Measurements from ENCODE around the gene PPAN.

PPAN gene

DNA sequence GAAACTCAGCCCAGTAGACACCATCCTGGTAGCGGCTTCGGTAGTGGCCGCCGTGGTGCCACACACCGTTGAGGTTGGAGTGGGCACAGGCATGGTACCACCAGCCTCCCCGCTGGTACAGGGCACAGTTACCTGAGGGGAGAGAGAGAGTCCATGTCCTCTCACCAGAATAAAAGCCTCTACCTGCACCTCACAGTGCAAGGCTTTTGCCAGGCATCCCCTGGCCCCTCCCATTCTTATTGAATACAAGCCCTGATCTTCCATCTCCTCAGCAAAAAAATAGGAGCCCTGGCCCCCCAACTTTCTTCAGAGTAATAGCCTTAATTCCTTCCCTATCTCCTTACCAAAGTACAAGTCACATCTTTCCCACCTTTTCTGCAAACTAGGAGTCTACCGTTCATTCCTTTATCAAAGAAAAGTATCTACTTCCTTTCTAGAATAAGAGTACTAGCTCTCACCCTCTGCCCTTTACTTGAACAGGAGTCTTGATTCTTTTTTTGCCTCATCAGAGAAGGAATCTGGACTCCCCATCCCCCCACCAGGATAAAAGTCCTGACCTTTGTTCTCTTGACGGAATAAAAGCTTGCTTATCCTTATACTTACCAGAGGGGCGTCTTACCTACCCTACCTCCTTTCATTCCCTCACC lies 13.4 kb upstream of the PPAN start:
- no peak for DNase-seq

DNA sequence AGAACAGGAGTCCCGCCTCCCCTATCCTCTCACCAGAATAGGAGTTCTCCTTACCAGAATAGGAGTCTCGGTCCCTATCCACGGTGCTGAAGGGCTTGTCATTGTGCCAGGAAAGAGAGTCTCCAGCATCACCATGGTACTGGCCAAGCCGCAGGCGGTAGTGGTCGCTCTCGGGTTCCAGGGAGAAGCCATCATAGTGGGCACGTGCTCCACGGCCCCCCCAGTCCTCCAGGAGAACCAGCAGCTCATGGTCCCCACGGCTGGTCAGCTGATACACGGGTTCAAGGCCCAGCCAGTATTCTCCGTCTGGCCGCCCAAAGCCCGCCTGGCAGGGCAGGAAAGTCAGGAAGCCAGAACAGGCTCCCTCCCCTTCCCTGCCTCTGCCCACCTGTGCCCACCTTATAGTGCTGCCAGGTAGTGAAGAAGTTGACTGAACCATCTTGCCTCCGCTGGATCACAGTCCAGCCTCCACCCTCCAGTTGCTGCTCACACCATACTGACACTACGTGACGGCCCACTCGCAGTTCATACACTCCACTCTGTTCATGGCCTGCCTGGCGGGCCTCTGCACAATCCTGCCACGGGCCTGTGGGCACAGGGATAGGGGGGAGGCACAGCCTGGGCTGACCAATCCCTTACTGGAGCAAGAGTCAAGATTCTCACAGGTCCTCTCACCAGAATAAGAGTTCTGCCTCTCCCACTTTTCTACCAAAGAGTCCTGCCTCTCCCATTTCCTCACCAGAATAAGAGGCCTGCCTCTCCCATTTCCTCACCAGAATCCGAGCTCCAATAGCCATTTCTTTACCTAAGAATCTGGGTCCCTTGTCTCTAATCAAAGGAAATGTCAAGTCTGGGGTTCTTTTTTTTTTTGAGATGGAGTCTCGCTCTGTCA lies 12.6 kb upstream of the PPAN start:
- no peak for DNase-seq

DNA sequence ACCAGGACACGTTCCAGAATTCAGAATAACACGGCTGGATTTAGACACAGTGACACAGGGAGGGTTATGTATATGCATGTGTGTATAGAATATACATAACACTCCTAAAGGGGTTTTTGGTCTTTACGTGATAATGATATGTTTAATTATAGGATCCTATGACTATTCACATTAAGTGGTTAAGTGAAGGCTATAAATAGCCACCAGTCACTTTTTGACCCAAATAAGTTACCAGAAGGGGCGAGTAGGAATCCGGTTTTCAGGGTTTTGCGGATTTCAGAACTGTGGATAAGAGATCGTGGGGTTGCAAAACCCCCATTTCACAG lies 10.6 kb upstream of the PPAN start:
- no peak for DNase-seq

DNA sequence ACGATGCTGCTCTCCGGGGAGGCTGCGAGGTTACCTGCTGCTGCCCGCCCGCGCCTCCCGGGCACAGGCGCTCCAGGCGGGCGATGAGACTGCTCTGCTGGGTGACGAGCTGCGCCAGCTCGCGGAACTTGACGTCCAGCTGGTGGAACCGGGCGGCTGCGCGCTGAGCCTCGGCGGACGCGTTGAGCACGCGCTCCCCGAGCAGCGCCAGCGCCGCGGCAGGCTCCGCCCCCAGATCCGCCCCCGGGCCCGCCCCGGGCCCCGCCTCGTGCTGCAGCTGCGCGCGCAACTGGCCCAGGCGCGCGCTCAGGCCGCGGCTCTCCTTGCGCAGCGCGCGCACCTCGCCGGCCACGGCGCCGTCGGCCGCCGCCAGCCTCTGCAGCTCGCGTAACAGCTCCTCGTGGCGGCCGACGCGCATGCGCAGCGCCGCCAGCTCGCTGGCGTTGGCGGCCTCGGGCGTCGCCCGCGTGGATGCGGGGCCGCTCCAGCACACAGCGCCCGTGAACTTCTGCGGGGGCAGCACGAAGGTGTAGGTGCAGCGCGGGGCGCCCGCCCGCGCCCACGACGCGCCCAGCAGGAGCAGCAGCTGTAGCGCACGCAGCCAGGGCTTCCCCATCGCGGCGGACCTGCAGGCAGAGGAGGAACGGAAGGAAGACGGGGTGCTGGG lies 10.1 kb upstream of the PPAN start:
- DNase-seq: peak; percentile 88

DNA sequence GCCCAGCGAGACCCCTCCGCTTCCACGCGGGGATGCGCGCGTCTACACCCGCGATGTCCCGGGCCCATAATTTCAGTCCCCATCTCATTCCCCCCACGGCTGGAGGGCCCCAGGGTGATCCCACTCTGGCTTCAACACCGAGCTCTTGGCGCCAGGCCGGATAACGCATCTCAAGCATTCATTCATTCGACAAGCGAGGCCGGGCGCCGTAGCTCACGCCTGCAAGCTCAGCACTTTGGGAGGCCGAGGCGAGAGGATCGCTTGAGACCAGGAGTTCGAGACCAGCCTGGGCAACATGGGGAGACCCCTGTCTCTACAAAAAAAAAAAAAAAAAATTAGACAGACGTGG lies 9.6 kb upstream of the PPAN start:
- DNase-seq: no peak

DNA sequence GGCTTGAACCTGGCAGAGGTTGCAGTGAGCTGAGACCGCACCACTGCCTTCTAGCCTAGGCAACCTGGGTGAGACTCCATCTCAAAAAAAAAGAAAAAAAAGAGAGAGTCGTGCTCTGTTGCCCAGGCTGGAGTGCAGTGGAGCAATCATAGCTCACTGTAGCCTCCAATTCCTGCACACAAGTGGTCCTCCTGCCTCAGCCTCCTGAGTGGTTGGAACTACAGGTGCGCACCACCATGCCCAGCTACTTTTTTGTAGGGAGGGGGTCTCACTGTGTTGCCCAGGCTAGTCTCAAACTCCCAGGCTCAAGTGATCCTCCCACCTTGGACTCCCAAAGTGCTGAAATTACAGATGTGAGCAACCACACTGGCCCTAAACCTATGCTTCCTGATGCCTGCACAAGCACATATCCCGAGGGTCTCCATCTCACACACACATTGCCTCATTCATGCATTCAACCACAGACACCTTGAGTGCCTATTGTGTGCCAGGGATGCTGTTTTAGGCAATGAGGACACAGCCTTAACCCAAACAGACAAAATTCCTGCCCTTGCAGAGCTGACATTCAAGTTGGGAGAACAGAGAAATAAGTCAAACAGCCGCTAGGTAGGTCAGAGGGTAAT lies 5.9 kb upstream of the PPAN start:
- no peak for DNase-seq

DNA sequence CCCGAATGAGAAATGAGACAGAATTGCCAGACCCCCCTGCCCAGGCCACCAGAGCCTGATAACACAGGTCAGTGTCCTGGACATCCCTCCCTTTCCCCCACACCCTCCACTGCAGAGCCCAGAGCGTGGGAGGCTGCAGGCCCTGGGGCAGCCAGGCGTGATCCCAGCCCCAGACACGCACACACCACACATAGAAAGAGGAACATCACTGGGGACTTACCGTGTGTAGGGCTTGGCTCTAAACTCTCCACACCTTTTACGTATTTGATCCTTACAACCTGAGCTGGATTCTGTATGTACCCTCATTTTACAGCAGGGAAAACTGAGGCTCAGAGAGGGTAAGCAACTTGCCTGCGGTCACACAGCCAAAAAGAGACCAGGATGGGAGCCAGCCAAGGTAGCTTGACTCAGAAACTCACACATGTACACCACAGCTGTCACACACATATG lies 3.4 kb upstream of the PPAN start:
- no peak for DNase-seq

DNA sequence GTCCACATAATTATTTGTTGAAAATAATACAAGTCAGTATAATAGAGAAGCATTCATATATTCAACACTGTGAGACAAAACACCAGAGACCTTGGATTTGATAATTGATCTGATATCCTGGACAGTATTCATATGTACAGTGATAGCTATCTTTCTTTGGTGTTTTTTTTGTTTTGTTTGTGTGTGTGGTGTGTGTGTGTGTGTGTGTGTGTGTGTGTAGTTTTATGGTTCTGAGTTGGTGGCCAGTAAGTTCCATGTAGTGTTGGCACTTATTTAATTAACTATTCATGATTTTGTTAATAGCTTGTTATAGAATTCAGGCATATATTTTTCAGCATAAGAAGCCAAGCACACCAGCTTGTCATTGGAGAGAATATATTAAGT lies 2.0 kb upstream of the PPAN start:
- no peak for DNase-seq

DNA sequence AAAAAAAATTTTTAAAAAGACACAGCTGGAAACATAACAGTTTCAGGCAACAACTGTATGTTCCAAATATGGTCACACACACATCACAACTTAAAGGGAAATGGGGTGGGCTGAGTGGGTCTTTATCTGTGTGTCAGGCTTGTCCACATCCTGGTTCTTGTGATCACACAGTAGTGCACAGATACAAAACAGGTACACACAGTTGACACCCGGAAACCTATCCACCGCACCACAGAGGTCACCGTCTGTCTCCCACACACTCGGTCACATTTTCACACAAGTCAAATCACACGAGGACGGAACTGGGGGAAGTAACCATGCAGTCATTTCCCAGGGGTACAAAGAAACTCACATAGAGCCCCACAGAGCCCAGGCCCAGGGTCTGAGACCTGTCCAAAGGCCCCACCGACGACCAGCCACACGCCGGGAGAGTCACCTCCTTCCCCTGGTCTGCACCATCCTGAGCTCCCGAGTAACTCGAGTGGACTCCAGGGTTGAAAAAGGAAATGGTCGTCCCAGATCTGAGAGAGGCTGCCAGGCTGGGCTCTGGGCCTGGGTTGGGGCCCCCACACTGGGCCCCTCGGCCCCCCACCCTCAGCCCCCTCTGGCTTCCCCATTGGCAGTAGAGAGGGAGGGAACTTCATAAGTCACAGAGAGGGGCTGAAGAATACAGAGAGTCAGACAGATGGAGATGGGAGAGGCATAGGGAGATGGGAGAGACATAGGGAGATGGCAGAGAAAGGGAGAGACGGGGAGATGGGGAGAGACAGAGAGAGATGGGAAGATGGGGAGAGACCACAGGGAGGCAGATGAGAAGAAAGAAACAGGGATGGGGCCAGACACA lies 1.3 kb upstream of the PPAN start:
- DNase-seq: no peak

DNA sequence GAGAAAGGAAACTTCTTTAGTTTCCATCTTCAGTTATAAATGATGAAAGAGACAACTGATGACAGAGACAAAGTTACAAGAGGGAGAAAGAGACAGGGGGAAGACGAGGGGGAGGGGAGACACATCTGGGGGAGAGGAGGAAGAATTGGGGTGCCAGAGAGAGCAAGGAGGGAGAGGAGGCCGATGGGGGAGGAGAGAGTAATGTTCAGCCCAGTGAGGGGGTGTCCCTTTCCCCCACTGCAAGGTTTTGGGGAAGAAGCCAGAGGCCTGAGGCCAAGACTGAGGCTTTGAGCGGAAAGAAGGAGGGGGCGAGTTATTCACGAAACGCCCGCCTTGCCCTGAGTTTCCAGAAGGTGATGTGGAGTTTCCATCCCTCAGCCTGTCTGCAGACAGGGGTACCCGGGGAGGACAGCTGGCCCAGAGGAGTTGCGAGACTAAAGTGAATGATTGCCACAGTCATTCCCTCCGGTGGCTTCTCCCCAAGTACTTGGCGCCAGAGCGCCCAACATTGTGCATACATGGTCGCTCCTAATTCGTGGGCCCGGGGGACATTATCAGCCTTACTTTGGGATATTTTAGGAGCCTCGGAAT lies 558 bp upstream of the PPAN start:
- no peak for DNase-seq

DNA sequence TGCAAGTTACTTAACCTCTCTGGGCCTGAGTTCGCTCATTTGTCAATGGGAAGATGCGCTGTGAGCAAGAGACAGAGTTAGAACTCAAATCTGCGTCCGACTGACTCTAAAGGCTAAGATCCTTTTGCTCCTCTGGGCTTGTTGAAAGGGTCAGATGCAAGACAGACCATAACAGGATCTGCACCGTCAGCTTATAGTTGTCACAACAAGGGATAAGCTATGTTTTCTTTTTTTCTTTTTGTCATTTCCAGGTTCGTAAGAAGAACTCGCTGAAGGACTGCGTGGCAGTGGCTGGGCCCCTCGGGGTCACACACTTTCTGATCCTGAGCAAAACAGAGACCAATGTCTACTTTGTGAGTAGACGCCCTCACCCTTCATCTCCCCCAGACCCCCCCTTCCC lies 1.1 kb downstream of the PPAN start:
- no peak for DNase-seq

DNA sequence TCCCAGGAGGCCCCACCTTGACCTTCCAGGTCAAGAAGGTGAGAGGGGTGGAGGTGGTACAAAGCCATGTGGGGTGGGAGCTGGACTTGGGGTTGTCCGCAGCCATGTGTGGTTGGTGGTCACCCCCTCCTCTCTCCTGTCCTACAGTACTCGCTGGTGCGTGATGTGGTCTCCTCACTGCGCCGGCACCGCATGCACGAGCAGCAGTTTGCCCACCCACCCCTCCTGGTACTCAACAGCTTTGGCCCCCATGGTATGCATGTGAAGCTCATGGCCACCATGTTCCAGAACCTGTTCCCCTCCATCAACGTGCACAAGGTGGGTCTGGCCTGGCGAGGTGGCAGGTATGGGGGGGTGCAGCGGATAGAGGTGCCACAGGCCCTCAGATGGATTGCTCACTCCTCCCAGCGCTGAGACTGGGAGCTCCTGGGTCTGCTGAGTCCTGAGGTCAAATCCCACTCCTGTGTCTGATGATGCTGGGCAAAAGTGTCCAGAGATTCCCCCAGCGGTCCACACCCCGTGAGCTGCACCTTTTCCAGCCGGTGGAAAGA lies 1.7 kb downstream of the PPAN start:
- DNase-seq: no peak

DNA sequence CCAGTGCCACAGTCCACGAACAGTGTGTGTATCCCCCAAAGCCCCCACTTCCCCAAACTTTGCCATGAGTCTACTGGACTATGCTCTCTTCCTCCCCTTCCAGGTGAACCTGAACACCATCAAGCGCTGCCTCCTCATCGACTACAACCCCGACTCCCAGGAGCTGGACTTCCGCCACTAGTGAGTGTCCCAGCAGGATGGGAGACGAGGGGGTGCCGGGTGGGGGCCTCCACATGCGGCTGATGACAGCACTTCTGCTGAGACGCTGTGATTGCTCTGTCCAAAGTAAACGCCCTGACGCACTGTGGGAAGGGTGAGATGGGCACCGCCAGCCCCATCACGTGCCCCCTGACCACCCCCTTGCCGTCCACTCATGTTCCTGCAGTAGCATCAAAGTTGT lies 3.4 kb downstream of the PPAN start:
- no peak for DNase-seq

DNA sequence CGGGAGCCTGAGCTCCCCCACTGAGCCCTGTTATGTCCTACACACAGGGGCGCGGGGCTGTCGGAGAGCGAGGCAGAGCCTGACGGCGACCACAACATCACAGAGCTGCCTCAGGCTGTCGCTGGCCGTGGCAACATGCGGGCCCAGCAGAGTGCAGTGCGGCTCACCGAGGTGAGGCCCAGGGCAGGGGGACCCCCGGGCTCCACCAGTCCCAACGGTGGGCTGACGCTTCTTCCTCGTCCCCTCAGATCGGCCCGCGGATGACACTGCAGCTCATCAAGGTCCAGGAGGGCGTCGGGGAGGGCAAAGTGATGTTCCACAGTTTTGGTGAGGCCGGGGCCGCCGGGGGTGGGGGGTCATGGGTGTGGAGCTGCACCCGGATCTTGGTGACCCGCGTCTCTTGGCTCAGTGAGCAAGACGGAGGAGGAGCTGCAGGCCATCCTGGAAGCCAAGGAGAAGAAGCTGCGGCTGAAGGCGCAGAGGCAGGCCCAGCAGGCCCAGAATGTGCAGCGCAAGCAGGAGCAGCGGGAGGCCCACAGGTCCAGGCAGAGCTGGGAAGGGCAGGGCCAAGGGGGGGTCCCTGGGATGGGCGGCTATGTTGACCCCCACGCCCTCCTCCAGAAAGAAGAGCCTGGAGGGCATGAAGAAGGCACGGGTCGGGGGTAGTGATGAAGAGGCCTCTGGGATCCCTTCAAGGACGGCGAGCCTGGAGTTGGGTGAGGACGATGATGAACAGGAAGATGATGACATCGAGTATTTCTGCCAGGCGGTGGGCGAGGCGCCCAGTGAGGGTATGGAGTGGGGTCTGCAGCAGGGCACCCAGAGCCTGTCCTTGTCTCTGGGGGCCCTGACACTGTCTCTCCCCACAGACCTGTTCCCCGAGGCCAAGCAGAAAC lies 4.2 kb downstream of the PPAN start:
- DNase-seq: no peak

DNA sequence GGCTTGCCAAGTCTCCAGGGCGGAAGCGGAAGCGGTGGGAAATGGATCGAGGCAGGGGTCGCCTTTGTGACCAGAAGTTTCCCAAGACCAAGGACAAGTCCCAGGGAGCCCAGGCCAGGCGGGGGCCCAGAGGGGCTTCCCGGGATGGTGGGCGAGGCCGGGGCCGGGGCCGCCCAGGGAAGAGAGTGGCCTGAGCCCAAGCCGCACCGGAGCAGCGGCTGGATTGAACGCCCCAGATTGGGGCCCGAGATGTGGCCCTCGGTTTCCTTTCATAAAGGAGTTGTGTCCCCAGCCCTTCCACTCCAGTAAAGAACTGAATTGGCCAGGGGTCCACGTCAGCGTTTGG lies 4.8 kb downstream of the PPAN start:
- no peak for DNase-seq

DNA sequence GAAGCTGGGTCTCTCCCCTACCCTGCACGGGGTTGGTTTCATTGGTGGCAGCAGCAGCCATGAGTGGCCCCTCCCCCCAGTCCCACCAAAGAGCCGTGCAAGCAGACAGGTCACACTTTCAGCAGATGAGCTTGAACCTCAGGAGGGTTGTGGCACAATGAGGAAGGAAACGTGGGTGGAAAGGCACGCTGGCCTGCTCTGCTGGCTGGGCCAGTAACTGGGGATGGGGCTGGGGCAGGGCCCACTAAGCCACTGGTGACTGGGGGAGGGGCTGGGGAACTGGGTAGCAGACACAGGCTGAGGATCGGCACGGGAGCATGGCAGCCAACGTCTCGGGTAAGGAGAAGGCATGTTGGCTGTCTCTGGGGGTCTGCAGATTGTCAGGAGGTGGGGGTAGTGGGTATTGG lies 5.2 kb downstream of the PPAN start, which contains the start of gene P2RY11:
Gene P2RY11, plus strand, starts transcription at position 289 of the 407 bp plus-strand sequence. Its CDS starts 29 bp downstream, at position 318.
- DNase-seq: no peak

DNA sequence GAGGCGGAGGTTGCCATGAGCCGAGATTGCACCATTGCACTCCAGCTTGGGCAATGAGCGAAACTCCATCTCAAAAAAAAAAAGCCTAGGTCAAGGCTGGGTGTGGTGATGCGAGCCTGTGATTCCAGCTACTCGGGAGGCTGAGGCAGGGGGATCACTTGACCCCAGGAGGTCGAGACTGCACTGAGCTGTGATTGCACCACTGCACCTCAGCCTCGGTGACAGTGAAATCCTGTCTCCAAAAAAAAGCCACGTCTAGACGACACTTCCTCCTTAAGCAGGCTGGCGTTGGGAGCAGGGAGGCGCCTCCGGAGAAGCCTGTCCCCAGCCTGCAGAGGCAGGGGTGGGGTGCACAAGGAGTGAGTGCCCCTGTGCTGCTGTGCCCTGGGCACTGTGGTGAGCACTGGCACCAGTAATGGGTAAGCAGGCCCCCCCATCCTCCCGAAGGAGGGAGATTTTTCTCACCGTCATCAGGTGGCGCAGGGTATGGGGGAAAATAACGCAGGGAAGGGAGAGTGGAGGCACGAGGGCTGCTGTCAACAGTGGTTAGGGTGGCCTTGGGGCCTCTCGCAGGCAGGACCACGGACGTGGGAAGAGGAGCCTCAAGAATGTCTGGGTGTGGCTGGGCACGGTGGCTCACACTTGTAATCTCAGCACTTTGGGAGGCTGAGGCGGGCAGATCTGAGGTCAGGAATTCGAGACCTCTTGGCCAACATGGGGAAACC lies 6.0 kb downstream of the PPAN start:
- DNase-seq: no peak

DNA sequence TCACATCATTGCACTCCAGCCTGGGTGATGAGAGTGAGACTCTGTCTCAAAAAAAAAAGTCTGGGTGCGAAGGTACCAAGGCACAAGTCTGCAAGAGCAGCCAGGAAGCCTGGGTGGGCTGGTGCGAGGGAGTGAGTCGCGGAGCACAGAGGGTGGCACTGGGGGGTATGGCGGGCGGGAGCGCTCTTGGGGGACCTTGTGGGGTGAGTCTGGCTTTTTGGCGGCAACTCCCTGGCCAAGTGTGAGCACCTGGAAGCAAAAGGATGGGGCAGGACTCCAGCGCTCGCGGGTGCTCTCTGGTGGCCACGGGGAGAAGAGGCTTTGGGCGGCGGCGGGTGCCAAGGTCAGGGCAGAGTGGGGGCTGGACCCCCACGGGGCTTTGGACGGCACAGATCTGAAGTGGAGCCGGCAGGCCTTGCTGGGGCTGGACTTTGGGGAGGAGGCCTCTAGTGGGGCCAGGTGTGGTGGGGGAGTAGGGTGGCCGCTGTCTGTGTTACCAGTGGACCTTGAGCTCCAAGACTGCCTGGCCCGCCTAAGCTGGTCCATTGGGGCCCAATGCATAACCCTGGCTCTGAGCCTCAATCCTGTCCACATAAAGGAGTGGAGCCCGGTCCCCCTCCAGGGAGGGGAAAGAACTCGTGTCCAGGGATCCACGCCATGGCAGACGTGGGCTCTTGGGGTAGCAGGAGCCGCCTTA lies 6.9 kb downstream of the PPAN start:
- no peak for DNase-seq

DNA sequence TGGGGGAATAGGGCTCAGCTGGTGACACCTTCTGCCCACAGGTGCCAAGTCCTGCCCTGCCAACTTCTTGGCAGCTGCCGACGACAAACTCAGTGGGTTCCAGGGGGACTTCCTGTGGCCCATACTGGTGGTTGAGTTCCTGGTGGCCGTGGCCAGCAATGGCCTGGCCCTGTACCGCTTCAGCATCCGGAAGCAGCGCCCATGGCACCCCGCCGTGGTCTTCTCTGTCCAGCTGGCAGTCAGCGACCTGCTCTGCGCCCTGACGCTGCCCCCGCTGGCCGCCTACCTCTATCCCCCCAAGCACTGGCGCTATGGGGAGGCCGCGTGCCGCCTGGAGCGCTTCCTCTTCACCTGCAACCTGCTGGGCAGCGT lies 7.4 kb downstream of the PPAN start:
- DNase-seq: no peak
